Keratinocyte (primary cell): ENCODE results near the gene GALNT2.

Experiments used
- CTCF ChIP-seq, 3 experiments: IDR thresholded peaks in 1 of 3; conservative IDR thresholded peaks in 1 of 3; optimal IDR thresholded peaks in 1 of 3; 2 replicates in 2 of 3; 3 replicates in 1 of 3; pipeline versions ENCODE3 to v1.5.1; 2011; ENCODE audit warnings: low read length in 3 of 3, mild to moderate bottlenecking in 3 of 3, moderate library complexity in 2 of 3, control low read depth in 1 of 3, inconsistent platforms in 1 of 3; ENCODE audit not compliant: insufficient read depth in 2 of 3; ENCODE audit errors: extremely low read depth in 1 of 3
- EZH2 ChIP-seq: IDR thresholded peaks from one replicate; pipeline ENCODE4 v1.6.1; 2012; ENCODE audit warnings: inconsistent platforms, mild to moderate bottlenecking, low read length, moderate library complexity

- TF ChIP-seq CTCF (optimal IDR thresholded peaks at IDR 0.05 in 1 of 3, IDR thresholded peaks at IDR 0.05 in 1 of 3, conservative IDR thresholded peaks at IDR 0.05 in 1 of 3; ENCODE audit: extremely low read depth in 1 of 3, insufficient read depth in 2 of 3, low read length in 3 of 3) (no peak), EZH2 (no peak)
These were observed 256.0 kb downstream of the GALNT2 start for GRCh38 chr1:230322967-230323547.
